GM23338 (cell line): Measurements from ENCODE around the gene TTC27. TPM values are rescaled to one million over a fixed set of nuclear protein-coding genes. Genes with fewer than 3 reads are reported as not detected.

ENCODE experiments used
- ATAC-seq: fragments of 200-7000 bp; cut with Tn5 transposase; 3 replicates; pipeline ENCODE4 v1.9.1; 2020
- DNase-seq: peaks from one replicate; pipeline ENCODE4 v3.0.0-alpha.2; 2015; ENCODE audit warnings: low spot score
- H2AFZ ChIP-seq: fragments of 200-600 bp; sonication (generic); 2 replicates; pipeline ENCODE4 v1.8.0; 2016; ENCODE audit warnings: antibody characterized with exemption, mild to moderate bottlenecking, moderate library complexity
- H3F3A ChIP-seq: fragments of 200-600 bp; sonication (generic); replicated peaks from 2 replicates; pipeline ENCODE4 v1.8.0; 2017; ENCODE audit warnings: antibody characterized with exemption, mixed run types, low read depth
- H3K27ac ChIP-seq: fragments of 200-600 bp; sonication (generic); 2 replicates; pipeline ENCODE4 v1.6.1; 2016; ENCODE audit warnings: low read depth
- H3K27me3 ChIP-seq: fragments of 200-600 bp; sonication (generic); 2 replicates; pipeline ENCODE4 v1.8.0; 2016; ENCODE audit warnings: mild to moderate bottlenecking, mixed run types, moderate library complexity; ENCODE audit not compliant: insufficient read depth
- H3K36me3 ChIP-seq: fragments of 200-600 bp; sonication (generic); 2 replicates; pipeline ENCODE4 v1.8.0; 2016; ENCODE audit warnings: mild to moderate bottlenecking; ENCODE audit not compliant: insufficient read depth
- H3K4me1 ChIP-seq: fragments of 200-600 bp; sonication (generic); 2 replicates; pipeline ENCODE4 v1.8.0; 2016; ENCODE audit warnings: mild to moderate bottlenecking, moderate library complexity; ENCODE audit not compliant: insufficient read depth
- H3K4me2 ChIP-seq: fragments of 200-600 bp; sonication (generic); 2 replicates; pipeline ENCODE4 v1.7.1; 2017; ENCODE audit warnings: mixed run types
- H3K4me3 ChIP-seq: fragments of 200-600 bp; sonication (generic); 2 replicates; pipeline ENCODE4 v1.6.1; 2016; ENCODE audit warnings: mixed run types
- H3K79me2 ChIP-seq: fragments of 200-600 bp; sonication (generic); replicated peaks from 2 replicates; pipeline ENCODE4 v1.8.0; 2017; ENCODE audit warnings: mild to moderate bottlenecking; ENCODE audit not compliant: insufficient read depth
- H3K9me2 ChIP-seq: fragments of 200-600 bp; sonication (generic); 2 replicates; pipeline ENCODE4 v1.8.0; 2017; ENCODE audit not compliant: insufficient read depth
- H4K20me1 ChIP-seq: fragments of 200-600 bp; sonication (generic); replicated peaks from 2 replicates; pipeline ENCODE4 v1.8.0; 2017; ENCODE audit warnings: mild to moderate bottlenecking; ENCODE audit not compliant: insufficient read depth
- H3K27ac Mint-ChIP-seq: 2 replicates; pipeline ENCODE4 v1.8.0; 2020; ENCODE audit warnings: inconsistent platforms, mild to moderate bottlenecking, moderate library complexity, mixed read lengths
- H3K27me3 Mint-ChIP-seq: 3 replicates; pipeline ENCODE4 v1.8.0; 2022; ENCODE audit warnings: low read depth, mild to moderate bottlenecking, moderate library complexity, mixed read lengths, inconsistent platforms; ENCODE audit not compliant: insufficient read depth, poor library complexity
- H3K36me3 Mint-ChIP-seq: 3 replicates; pipeline ENCODE4 v1.8.0; 2021; ENCODE audit warnings: low read depth, mild to moderate bottlenecking, inconsistent platforms, moderate library complexity, mixed read lengths
- H3K4me1 Mint-ChIP-seq: 3 replicates; pipeline ENCODE4 v1.8.0; 2020; ENCODE audit warnings: mild to moderate bottlenecking, inconsistent platforms, mixed read lengths
- H3K4me3 Mint-ChIP-seq: 3 replicates; pipeline ENCODE4 v1.8.0; 2021; ENCODE audit warnings: moderate library complexity, mild to moderate bottlenecking, inconsistent platforms, mixed read lengths
- H3K9me3 Mint-ChIP-seq: 3 replicates; pipeline ENCODE4 v1.8.0; 2020; ENCODE audit warnings: moderate library complexity, mild to moderate bottlenecking, inconsistent platforms, mixed read lengths
- CREB1 ChIP-seq: fragments of 250-450 bp; sonication (Bioruptor Pico); IDR thresholded peaks from 2 replicates; pipeline ENCODE4 v1.5.0; 2020; ENCODE audit warnings: low read depth, mild to moderate bottlenecking, moderate library complexity
- EZH2 ChIP-seq: fragments of 200-600 bp; sonication (generic); IDR thresholded peaks from one replicate; pipeline ENCODE4 v1.8.0; 2017; ENCODE audit warnings: antibody characterized with exemption, mild to moderate bottlenecking, low read depth; ENCODE audit not compliant: unreplicated experiment
- EZH2phosphoT487 ChIP-seq: fragments of 200-600 bp; sonication (generic); IDR thresholded peaks from one replicate; pipeline ENCODE4 v1.8.1; 2018; ENCODE audit warnings: antibody characterized with exemption; ENCODE audit not compliant: unreplicated experiment
- JUNB ChIP-seq: IDR thresholded peaks from one replicate; pipeline ENCODE4 v1.6.1; 2016; ENCODE audit warnings: antibody characterized with exemption; ENCODE audit not compliant: unreplicated experiment
- NANOG ChIP-seq: IDR thresholded peaks from 2 replicates; pipeline ENCODE4 v1.6.1; 2016; ENCODE audit warnings: antibody characterized with exemption, borderline replicate concordance
- POLR2AphosphoS5 ChIP-seq: IDR thresholded peaks from 2 replicates; pipeline ENCODE4 v1.6.1; 2016; ENCODE audit warnings: antibody characterized with exemption, low read depth
- STAT1 ChIP-seq: IDR thresholded peaks from one replicate; pipeline ENCODE4 v1.6.1; 2016; ENCODE audit warnings: antibody characterized with exemption; ENCODE audit not compliant: unreplicated experiment
- ZNF114 ChIP-seq: fragments of 250-450 bp; sonication (Bioruptor Pico); IDR thresholded peaks from 2 replicates; pipeline ENCODE4 v1.5.0; 2020; ENCODE audit warnings: mild to moderate bottlenecking, moderate library complexity
- ZNF331 ChIP-seq: fragments of 250-450 bp; sonication (Bioruptor Pico); IDR thresholded peaks from 2 replicates; pipeline ENCODE4 v1.5.0; 2020; ENCODE audit warnings: low read depth, mild to moderate bottlenecking, moderate library complexity
- polyA plus RNA-seq: library from polyadenylated mRNA; unstranded; fragments of >200 nt; fragmentation: Nextera tagmentation; extraction: Ambion mirVana; gene quantifications from 2 replicates; pipeline ENCODE4 v1.2.1, GENCODE V29; 2016
- total RNA-seq: library from RNA; depleted of rRNA; stranded (reverse); fragments of >200 nt; shearing (Covaris generic); gene quantifications from 2 replicates; pipeline ENCODE4 v1.2.3, GENCODE V29; 2014
- TF ChIP-seq, protein P1 (sequence below): IDR thresholded peaks from one replicate; pipeline ENCODE4 v1.6.1; 2018; ENCODE audit warnings: antibody characterized with exemption; ENCODE audit not compliant: unreplicated experiment
- TF ChIP-seq, protein P2 (sequence below): fragments of 250-450 bp; sonication (Bioruptor Pico); IDR thresholded peaks from 2 replicates; pipeline ENCODE4 v1.5.0; 2020; ENCODE audit warnings: mild to moderate bottlenecking, moderate library complexity
- TF ChIP-seq, protein P3 (sequence below), 2 experiments: fragments of 200-600 bp in 1 of 2; sonication (generic) in 1 of 2; conservative IDR thresholded peaks; 2 replicates each; pipeline versions ENCODE4 v1.5.1 to v1.6.1; 2016 to 2017; ENCODE audit warnings: antibody characterized with exemption in 2 of 2, low read depth in 2 of 2, mild to moderate bottlenecking in 2 of 2, moderate library complexity in 1 of 2
- TF ChIP-seq, protein P4 (sequence below): IDR thresholded peaks from 2 replicates; pipeline ENCODE4 v1.6.1; 2016; ENCODE audit warnings: antibody characterized with exemption

TTC27 gene
- total and polyA plus RNA-seq, 2 experiments from 2014 or later, result 11.8 to 41.3 TPM

DNA sequence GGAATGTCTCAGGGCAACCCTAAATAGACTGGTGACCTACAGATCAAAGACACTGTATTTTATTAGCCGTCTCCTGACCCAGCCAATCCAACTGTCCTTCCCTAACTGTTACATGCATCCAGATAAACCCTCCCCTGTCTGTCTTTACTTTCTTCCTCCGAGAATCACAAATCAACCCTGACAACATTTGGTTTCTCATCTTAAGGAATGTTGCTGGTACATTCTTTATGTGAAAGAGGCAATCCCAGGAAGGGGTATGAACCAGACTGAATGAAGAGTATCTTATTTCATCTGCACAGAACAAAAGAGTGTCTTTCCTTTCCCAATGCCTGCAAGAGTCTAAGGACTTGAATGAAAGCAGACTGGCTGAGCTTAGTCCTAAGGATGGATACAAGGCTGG is 205.0 kb downstream of the TTC27 start:
- Histone ChIP-seq H3K4me3 (no peak overlapping the region), H3K4me2 (no peak overlapping the region), H3K4me1 (no peaks in the 10 kb centered on the region), H2AFZ (no peak overlapping the region), H3K27ac (no peak overlapping the region), H3K36me3 (no peaks in the 10 kb centered on the region), H3K9me2 (peaks cover 10% of the 10 kb centered on the region; the same call in 1 of the 2 replicates), H3K79me2 (no peaks in the 10 kb centered on the region), H3F3A (no peaks in the 10 kb centered on the region), H3K27me3 (no peaks in the 10 kb centered on the region), H4K20me1 (no peaks in the 10 kb centered on the region)
- TF ChIP-seq ZNF114 (CRISPR knock-in tag) (no peak), ZNF331 (CRISPR knock-in tag) (no peak), STAT1 (no peak), CREB1 (no peak), NANOG (no peak), POLR2AphosphoS5 (no peak), JUNB (no peak), EZH2phosphoT487 (no peak), EZH2 (no peak)
- TF ChIP-seq, protein P1, sequence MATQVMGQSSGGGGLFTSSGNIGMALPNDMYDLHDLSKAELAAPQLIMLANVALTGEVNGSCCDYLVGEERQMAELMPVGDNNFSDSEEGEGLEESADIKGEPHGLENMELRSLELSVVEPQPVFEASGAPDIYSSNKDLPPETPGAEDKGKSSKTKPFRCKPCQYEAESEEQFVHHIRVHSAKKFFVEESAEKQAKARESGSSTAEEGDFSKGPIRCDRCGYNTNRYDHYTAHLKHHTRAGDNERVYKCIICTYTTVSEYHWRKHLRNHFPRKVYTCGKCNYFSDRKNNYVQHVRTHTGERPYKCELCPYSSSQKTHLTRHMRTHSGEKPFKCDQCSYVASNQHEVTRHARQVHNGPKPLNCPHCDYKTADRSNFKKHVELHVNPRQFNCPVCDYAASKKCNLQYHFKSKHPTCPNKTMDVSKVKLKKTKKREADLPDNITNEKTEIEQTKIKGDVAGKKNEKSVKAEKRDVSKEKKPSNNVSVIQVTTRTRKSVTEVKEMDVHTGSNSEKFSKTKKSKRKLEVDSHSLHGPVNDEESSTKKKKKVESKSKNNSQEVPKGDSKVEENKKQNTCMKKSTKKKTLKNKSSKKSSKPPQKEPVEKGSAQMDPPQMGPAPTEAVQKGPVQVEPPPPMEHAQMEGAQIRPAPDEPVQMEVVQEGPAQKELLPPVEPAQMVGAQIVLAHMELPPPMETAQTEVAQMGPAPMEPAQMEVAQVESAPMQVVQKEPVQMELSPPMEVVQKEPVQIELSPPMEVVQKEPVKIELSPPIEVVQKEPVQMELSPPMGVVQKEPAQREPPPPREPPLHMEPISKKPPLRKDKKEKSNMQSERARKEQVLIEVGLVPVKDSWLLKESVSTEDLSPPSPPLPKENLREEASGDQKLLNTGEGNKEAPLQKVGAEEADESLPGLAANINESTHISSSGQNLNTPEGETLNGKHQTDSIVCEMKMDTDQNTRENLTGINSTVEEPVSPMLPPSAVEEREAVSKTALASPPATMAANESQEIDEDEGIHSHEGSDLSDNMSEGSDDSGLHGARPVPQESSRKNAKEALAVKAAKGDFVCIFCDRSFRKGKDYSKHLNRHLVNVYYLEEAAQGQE, result no peak
- TF ChIP-seq, protein P2, sequence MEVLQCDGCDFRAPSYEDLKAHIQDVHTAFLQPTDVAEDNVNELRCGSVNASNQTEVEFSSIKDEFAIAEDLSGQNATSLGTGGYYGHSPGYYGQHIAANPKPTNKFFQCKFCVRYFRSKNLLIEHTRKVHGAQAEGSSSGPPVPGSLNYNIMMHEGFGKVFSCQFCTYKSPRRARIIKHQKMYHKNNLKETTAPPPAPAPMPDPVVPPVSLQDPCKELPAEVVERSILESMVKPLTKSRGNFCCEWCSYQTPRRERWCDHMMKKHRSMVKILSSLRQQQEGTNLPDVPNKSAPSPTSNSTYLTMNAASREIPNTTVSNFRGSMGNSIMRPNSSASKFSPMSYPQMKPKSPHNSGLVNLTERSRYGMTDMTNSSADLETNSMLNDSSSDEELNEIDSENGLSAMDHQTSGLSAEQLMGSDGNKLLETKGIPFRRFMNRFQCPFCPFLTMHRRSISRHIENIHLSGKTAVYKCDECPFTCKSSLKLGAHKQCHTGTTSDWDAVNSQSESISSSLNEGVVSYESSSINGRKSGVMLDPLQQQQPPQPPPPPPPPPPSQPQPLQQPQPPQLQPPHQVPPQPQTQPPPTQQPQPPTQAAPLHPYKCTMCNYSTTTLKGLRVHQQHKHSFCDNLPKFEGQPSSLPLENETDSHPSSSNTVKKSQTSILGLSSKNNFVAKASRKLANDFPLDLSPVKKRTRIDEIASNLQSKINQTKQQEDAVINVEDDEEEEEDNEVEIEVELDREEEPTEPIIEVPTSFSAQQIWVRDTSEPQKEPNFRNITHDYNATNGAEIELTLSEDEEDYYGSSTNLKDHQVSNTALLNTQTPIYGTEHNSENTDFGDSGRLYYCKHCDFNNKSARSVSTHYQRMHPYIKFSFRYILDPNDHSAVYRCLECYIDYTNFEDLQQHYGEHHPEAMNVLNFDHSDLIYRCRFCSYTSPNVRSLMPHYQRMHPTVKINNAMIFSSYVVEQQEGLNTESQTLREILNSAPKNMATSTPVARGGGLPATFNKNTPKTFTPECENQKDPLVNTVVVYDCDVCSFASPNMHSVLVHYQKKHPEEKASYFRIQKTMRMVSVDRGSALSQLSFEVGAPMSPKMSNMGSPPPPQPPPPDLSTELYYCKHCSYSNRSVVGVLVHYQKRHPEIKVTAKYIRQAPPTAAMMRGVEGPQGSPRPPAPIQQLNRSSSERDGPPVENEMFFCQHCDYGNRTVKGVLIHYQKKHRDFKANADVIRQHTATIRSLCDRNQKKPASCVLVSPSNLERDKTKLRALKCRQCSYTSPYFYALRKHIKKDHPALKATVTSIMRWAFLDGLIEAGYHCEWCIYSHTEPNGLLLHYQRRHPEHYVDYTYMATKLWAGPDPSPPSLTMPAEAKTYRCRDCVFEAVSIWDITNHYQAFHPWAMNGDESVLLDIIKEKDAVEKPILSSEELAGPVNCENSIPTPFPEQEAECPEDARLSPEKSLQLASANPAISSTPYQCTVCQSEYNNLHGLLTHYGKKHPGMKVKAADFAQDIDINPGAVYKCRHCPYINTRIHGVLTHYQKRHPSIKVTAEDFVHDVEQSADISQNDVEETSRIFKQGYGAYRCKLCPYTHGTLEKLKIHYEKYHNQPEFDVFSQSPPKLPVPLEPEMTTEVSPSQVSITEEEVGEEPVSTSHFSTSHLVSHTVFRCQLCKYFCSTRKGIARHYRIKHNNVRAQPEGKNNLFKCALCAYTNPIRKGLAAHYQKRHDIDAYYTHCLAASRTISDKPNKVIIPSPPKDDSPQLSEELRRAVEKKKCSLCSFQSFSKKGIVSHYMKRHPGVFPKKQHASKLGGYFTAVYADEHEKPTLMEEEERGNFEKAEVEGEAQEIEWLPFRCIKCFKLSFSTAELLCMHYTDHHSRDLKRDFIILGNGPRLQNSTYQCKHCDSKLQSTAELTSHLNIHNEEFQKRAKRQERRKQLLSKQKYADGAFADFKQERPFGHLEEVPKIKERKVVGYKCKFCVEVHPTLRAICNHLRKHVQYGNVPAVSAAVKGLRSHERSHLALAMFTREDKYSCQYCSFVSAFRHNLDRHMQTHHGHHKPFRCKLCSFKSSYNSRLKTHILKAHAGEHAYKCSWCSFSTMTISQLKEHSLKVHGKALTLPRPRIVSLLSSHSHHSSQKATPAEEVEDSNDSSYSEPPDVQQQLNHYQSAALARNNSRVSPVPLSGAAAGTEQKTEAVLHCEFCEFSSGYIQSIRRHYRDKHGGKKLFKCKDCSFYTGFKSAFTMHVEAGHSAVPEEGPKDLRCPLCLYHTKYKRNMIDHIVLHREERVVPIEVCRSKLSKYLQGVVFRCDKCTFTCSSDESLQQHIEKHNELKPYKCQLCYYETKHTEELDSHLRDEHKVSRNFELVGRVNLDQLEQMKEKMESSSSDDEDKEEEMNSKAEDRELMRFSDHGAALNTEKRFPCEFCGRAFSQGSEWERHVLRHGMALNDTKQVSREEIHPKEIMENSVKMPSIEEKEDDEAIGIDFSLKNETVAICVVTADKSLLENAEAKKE, result no peak
- TF ChIP-seq, protein P3, sequence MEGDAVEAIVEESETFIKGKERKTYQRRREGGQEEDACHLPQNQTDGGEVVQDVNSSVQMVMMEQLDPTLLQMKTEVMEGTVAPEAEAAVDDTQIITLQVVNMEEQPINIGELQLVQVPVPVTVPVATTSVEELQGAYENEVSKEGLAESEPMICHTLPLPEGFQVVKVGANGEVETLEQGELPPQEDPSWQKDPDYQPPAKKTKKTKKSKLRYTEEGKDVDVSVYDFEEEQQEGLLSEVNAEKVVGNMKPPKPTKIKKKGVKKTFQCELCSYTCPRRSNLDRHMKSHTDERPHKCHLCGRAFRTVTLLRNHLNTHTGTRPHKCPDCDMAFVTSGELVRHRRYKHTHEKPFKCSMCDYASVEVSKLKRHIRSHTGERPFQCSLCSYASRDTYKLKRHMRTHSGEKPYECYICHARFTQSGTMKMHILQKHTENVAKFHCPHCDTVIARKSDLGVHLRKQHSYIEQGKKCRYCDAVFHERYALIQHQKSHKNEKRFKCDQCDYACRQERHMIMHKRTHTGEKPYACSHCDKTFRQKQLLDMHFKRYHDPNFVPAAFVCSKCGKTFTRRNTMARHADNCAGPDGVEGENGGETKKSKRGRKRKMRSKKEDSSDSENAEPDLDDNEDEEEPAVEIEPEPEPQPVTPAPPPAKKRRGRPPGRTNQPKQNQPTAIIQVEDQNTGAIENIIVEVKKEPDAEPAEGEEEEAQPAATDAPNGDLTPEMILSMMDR (conservative IDR thresholded peaks at IDR 0.05; ENCODE audit: low read depth in 2 of 2), result no peak
- TF ChIP-seq, protein P4, sequence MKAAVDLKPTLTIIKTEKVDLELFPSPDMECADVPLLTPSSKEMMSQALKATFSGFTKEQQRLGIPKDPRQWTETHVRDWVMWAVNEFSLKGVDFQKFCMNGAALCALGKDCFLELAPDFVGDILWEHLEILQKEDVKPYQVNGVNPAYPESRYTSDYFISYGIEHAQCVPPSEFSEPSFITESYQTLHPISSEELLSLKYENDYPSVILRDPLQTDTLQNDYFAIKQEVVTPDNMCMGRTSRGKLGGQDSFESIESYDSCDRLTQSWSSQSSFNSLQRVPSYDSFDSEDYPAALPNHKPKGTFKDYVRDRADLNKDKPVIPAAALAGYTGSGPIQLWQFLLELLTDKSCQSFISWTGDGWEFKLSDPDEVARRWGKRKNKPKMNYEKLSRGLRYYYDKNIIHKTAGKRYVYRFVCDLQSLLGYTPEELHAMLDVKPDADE, result no peak
- Mint-ChIP-seq H3K4me1 (peaks cover 4% of the 10 kb centered on the region; the same call in 2 of the 3 replicates), H3K27me3 (peaks cover 2% of the 10 kb centered on the region), H3K27ac (no peak overlapping the region), H3K36me3 (no peaks in the 10 kb centered on the region; the same call in 2 of the 3 replicates), H3K4me3 (no peak overlapping the region), H3K9me3 (no peaks in the 10 kb centered on the region; the same call in 2 of the 3 replicates)
- ATAC-seq, result peak; percentile 68
- DNase-seq, result peak; percentile 55
